ENCODE measurements around the gene STK24. TPM values are rescaled to one million over a fixed set of nuclear protein-coding genes. Genes with fewer than 3 reads are reported as not detected.
"Not testable (repeated sequence)": the region's sequence is repeated elsewhere in the genome, so short reads cannot be mapped to it uniquely, and the experiment has no call there.

The STK24 gene
- 44.0 and 46.2 TPM in 2 replicates for polyA plus RNA-seq (2011; rRNA removed)
- polyA minus RNA-seq (2011; rRNA and poly(A)+ RNA removed): 25.3 and 31.6 TPM in 2 replicates

GRCh38 chr13:98576963-98577835, at the start of gene STK24:
STK24 (minus strand) TSS chr13:98577107; CDS start chr13:98576786, 321 bp downstream.
- H3K27me3 ChIP-seq (ENCODE audit: control insufficient read depth, insufficient read depth, low read length): no peaks in the 10 kb centered on the region
- CTCF ChIA-PET: no interaction called here

DNA sequence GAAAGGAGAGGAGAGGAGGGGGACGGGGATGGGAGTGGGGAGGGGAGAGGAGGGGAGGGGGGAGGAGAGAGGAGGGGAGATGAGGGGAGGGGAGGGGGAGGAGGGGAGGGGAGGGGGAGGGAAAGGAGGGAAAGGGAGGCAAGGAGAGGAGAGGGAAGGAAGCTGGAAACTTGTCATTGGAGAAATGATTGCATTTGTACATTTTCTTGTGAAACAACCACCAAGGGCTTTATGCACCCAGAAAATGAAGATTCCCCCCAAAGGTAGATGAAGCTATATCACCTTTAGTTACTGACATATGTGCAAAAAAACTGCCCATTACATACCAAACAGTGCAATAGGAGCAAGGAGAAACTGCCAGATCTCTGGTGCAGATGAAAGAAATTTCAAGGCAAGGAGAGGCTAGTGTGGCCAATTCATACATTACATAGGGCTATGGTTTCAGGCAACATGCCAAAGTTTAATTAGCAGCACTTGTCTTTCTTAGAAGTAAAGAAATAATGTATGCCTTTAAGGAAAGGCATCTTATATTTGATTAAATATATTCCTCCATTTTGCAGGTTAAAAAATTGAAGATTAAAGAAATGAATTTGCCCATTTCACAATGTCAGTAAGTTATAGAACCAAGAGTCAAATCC, 49.5 kb upstream of the STK24 start:
- DNase-seq (ENCODE audit: low read depth, low spot score): no peak
- POLR2A ChIA-PET: no interaction called here
- CTCF ChIA-PET: interaction anchor here (1.1 to 1.5 kb wide), 2 partner anchors 27 to 181 kb away, joined by 4 to 5 read pairs; no protein-coding TSS in a partner anchor
- H3K9me3 ChIP-seq (ENCODE audit: control insufficient read depth, insufficient read depth, low read length): no peaks in the 10 kb centered on the region
- no peak overlapping the region for H3K4me3 ChIP-seq (ENCODE audit: low read depth, low read length)
- no peak for TF ChIP-seq CTCF (IDR thresholded peaks at IDR 0.05; ENCODE audit: low read depth, low read length)
- H3K27ac ChIP-seq (ENCODE audit: low read depth, low read length): no peak overlapping the region
- peaks cover 5% of the 10 kb centered on the region for H3K27me3 ChIP-seq (ENCODE audit: control insufficient read depth, insufficient read depth, low read length)

More at GRCh38 chr13:98576963-98577835, at the start of gene STK24:
- POLR2A ChIA-PET: interaction anchor here (0.7 to 2.4 kb wide), 8 partner anchors 28 to 124 kb away, joined by 3 to 8 read pairs (median 4); no protein-coding TSS in a partner anchor
- peak within 1 kb of the TSS; percentile 94 for H3K27ac ChIP-seq (ENCODE audit: low read depth, low read length)
- no peak for TF ChIP-seq CTCF (IDR thresholded peaks at IDR 0.05; ENCODE audit: low read depth, low read length)
- H3K4me3 ChIP-seq (ENCODE audit: low read depth, low read length): peak within 1 kb of the TSS; percentile 80
- no peaks in the 10 kb centered on the region for H3K9me3 ChIP-seq (ENCODE audit: control insufficient read depth, insufficient read depth, low read length)
- peak; percentile 43 for DNase-seq (ENCODE audit: low read depth, low spot score)

DNA sequence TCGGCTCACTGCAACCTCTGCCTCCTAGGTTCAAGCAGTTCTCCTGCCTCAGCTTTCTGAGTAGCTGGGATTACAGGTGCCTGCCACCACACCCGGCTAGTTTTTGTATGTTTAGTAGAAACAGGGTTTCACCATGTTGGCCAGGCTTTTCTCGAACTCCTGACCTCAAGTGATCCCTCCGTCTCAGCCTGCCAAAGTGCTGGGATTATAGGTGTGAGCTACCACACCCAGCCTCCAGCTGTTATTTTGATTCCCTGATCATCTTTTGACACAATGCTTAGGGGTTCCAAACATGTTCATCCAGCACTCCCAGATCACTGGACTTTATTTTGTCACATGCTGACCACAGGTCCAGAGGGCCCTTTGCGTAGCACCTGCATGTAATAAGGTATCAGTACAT, 47.7 kb upstream of the STK24 start:
- H3K27ac ChIP-seq (ENCODE audit: low read depth, low read length); DNase-seq (ENCODE audit: low read depth, low spot score); CTCF ChIA-PET; H3K4me3 ChIP-seq (ENCODE audit: low read depth, low read length); POLR2A ChIA-PET; H3K9me3 ChIP-seq (ENCODE audit: control insufficient read depth, insufficient read depth, low read length); H3K27me3 ChIP-seq (ENCODE audit: control insufficient read depth, insufficient read depth, low read length): not testable (repeated sequence)

DNA sequence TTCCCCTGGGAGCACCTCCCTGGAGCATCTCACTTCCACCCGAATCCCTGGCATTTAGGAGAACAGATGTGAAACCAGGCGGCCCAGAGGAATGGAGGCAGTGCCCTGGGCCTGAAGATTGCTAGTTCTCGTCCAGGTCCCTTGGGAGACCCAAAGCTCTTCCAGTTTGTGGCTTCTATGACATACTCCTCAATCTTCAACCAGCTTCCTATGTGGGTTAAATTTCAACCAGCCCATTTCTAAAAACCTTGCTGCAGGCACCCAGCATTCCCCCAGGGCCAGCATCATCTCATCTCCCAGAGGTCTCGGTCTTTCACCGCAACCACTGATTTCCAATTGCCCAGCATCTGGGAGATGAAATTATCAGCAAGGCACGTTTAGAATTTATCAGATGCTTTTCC, 46.0 kb upstream of the STK24 start:
- Histone ChIP-seq H3K27ac (ENCODE audit: low read depth, low read length) (no peak overlapping the region), H3K4me3 (ENCODE audit: low read depth, low read length) (no peak overlapping the region), H3K9me3 (ENCODE audit: control insufficient read depth, insufficient read depth, low read length) (no peaks in the 10 kb centered on the region), H3K27me3 (ENCODE audit: control insufficient read depth, insufficient read depth, low read length) (peaks cover 7% of the 10 kb centered on the region)
- no peak for TF ChIP-seq CTCF (IDR thresholded peaks at IDR 0.05; ENCODE audit: low read depth, low read length)
- no peak for DNase-seq (ENCODE audit: low read depth, low spot score)
- ChIA-PET CTCF (interaction anchor here (0.5 to 0.7 kb wide), 2 partner anchors 30 to 414 kb away, joined by 3 read pairs; no protein-coding TSS in a partner anchor), POLR2A (interaction anchor here (0.6 kb wide), 1 partner anchor 60 kb away, joined by 4 read pairs; no protein-coding TSS in a partner anchor)

DNA sequence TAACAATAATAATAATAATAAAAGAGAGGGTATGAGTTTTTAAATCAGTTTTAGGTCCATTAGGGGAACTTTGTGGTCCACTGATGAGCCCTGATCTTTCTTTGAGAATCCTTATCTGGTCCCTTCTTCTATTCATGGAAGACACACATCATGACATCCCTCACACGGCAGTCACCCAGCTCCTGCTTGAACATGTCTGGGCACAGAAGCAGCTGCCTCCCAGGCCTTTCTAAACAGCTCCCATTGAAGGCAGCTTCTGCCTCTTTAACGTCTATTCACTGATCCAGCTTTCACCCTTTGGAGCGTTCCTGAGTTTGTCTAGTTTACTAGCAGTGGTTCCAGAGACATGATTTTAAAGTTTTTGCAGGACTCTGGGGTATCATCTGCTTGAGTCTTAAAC, 42.6 kb upstream of the STK24 start:
- no peak overlapping the region for H3K4me3 ChIP-seq (ENCODE audit: low read depth, low read length)
- POLR2A ChIA-PET: no interaction called here
- TF ChIP-seq CTCF (IDR thresholded peaks at IDR 0.05; ENCODE audit: low read depth, low read length): no peak
- CTCF ChIA-PET: no interaction called here
- H3K9me3 ChIP-seq (ENCODE audit: control insufficient read depth, insufficient read depth, low read length): no peaks in the 10 kb centered on the region
- peaks cover 7% of the 10 kb centered on the region for H3K27me3 ChIP-seq (ENCODE audit: control insufficient read depth, insufficient read depth, low read length)
- DNase-seq (ENCODE audit: low read depth, low spot score): no peak
- H3K27ac ChIP-seq (ENCODE audit: low read depth, low read length): no peak overlapping the region

DNA sequence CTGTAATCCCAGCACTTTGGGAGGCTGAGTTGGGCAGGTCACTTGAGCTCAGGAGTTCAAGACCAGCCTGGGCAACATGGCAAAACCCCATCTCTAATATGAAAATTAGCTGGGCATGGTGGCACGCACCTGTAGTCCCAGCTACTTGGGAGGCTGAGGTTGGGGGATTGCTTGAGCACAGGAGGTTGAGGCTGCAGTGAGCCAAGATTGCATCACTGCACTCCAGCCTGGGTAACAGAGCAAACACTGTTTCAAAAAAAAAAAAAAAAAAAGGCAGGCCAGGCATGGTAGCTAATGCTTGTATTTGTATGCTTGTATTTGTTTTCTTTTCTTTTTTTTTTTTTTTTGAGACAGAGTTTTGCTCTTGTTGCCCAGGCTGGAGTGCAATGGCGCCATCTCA, 38.7 kb upstream of the STK24 start:
- H3K27me3 ChIP-seq (ENCODE audit: control insufficient read depth, insufficient read depth, low read length): peaks cover 11% of the 10 kb centered on the region
- POLR2A ChIA-PET; DNase-seq (ENCODE audit: low read depth, low spot score); H3K9me3 ChIP-seq (ENCODE audit: control insufficient read depth, insufficient read depth, low read length); CTCF ChIA-PET; H3K4me3 ChIP-seq (ENCODE audit: low read depth, low read length); H3K27ac ChIP-seq (ENCODE audit: low read depth, low read length): not testable (repeated sequence)

Measured in AG04450 (cell line).